Type B pancreatic cell (in vitro differentiated cells): Measurements from ENCODE around the gene TRIML1. TPM values are rescaled to one million over a fixed set of nuclear protein-coding genes. Genes with fewer than 3 reads are reported as not detected.
"Not testable (repeated sequence)": the region's sequence is repeated elsewhere in the genome, so short reads cannot be mapped to it uniquely, and the experiment has no call there.

ENCODE experiments used
- DNase-seq: peaks from one replicate; pipeline ENCODE4 v3.0.0; 2021; ENCODE audit warnings: mixed read lengths; ENCODE audit not compliant: unreplicated experiment; ENCODE audit errors: extremely low spot score
- H3K27ac Mint-ChIP-seq: 2 replicates; pipeline ENCODE4 v1.8.0; 2021; ENCODE audit warnings: mild to moderate bottlenecking, mixed read lengths
- H3K27me3 Mint-ChIP-seq: 2 replicates; pipeline ENCODE4 v1.8.0; 2021; ENCODE audit warnings: mixed read lengths
- H3K36me3 Mint-ChIP-seq: 2 replicates; pipeline ENCODE4 v1.8.0; 2021; ENCODE audit warnings: mixed read lengths
- H3K4me1 Mint-ChIP-seq: one replicate; pipeline ENCODE4 v1.8.0; 2021; ENCODE audit warnings: mixed read lengths; ENCODE audit not compliant: unreplicated experiment
- H3K4me3 Mint-ChIP-seq: 2 replicates; pipeline ENCODE4 v1.8.0; 2021; ENCODE audit warnings: mild to moderate bottlenecking, mixed read lengths
- H3K9me3 Mint-ChIP-seq: 2 replicates; pipeline ENCODE4 v1.8.0; 2021; ENCODE audit warnings: mixed read lengths
- total RNA-seq: library from RNA; stranded (reverse); gene quantifications from 2 replicates; pipeline ENCODE4 v1.2.1, GENCODE V29; 2021; ENCODE audit warnings: low replicate concordance
- TF ChIP-seq, protein P1 (sequence below): fragments of 200-600 bp; sonication (generic); conservative IDR thresholded peaks from 2 replicates; pipeline ENCODE4 v1.5.0; 2021; ENCODE audit warnings: antibody characterized with exemption, mild to moderate bottlenecking

TRIML1 gene
- total RNA-seq, 1 donor from 2014 or later: 0.82 TPM

- H3K27me3 Mint-ChIP-seq: no peaks in the 10 kb centered on the region
- H3K9me3 Mint-ChIP-seq: no peaks in the 10 kb centered on the region
- H3K4me3 Mint-ChIP-seq: peak overlapping the region; percentile 40
- H3K27ac Mint-ChIP-seq: no peak overlapping the region
- H3K4me1 Mint-ChIP-seq: no peaks in the 10 kb centered on the region
- TF ChIP-seq, protein P1, sequence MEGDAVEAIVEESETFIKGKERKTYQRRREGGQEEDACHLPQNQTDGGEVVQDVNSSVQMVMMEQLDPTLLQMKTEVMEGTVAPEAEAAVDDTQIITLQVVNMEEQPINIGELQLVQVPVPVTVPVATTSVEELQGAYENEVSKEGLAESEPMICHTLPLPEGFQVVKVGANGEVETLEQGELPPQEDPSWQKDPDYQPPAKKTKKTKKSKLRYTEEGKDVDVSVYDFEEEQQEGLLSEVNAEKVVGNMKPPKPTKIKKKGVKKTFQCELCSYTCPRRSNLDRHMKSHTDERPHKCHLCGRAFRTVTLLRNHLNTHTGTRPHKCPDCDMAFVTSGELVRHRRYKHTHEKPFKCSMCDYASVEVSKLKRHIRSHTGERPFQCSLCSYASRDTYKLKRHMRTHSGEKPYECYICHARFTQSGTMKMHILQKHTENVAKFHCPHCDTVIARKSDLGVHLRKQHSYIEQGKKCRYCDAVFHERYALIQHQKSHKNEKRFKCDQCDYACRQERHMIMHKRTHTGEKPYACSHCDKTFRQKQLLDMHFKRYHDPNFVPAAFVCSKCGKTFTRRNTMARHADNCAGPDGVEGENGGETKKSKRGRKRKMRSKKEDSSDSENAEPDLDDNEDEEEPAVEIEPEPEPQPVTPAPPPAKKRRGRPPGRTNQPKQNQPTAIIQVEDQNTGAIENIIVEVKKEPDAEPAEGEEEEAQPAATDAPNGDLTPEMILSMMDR: no peak
- H3K36me3 Mint-ChIP-seq: peaks cover 3% of the 10 kb centered on the region
- DNase-seq: no peak
Observed at GRCh38 chr4:188154668-188155405, 15.6 kb downstream of the TRIML1 start.

GRCh38 chr4:188158336-188158735 lies 19.1 kb downstream of the TRIML1 start:
- Mint-ChIP-seq H3K27me3 (no peaks in the 10 kb centered on the region), H3K27ac (no peak overlapping the region), H3K4me1 (no peaks in the 10 kb centered on the region), H3K36me3 (peaks cover 3% of the 10 kb centered on the region), H3K9me3 (no peaks in the 10 kb centered on the region), H3K4me3 (no peak overlapping the region)
- no peak for DNase-seq
- TF ChIP-seq, protein P1: no peak

GRCh38 chr4:188159513-188160226 lies 20.4 kb downstream of the TRIML1 start:
- H3K36me3 Mint-ChIP-seq, H3K27ac Mint-ChIP-seq, H3K27me3 Mint-ChIP-seq, H3K4me3 Mint-ChIP-seq, H3K9me3 Mint-ChIP-seq, DNase-seq, H3K4me1 Mint-ChIP-seq: not testable (repeated sequence)

GRCh38 chr4:188160406-188160805 lies 21.2 kb downstream of the TRIML1 start:
- TF ChIP-seq, protein P1: no peak
- Mint-ChIP-seq H3K4me3 (no peak overlapping the region), H3K27ac (no peak overlapping the region), H3K27me3 (no peaks in the 10 kb centered on the region), H3K4me1 (no peaks in the 10 kb centered on the region), H3K36me3 (no peaks in the 10 kb centered on the region), H3K9me3 (no peaks in the 10 kb centered on the region)
- DNase-seq: no peak

GRCh38 chr4:188161167-188161566 lies 21.9 kb downstream of the TRIML1 start:
- TF ChIP-seq, protein P1: no peak
- no peaks in the 10 kb centered on the region for H3K4me1 Mint-ChIP-seq
- H3K36me3 Mint-ChIP-seq: no peaks in the 10 kb centered on the region
- DNase-seq: no peak
- H3K4me3 Mint-ChIP-seq: no peak overlapping the region
- no peaks in the 10 kb centered on the region for H3K27me3 Mint-ChIP-seq
- H3K27ac Mint-ChIP-seq: no peak overlapping the region
- H3K9me3 Mint-ChIP-seq: no peaks in the 10 kb centered on the region

GRCh38 chr4:188162698-188163097 lies 23.5 kb downstream of the TRIML1 start:
- Mint-ChIP-seq H3K27ac (no peak overlapping the region), H3K4me1 (no peaks in the 10 kb centered on the region), H3K4me3 (no peak overlapping the region), H3K27me3 (no peaks in the 10 kb centered on the region), H3K9me3 (no peaks in the 10 kb centered on the region), H3K36me3 (no peaks in the 10 kb centered on the region)
- TF ChIP-seq, protein P1: no peak
- no peak for DNase-seq
